IMR-90 (cell line): ENCODE data around the gene PPP1R16B. TPM values are rescaled to one million over a fixed set of nuclear protein-coding genes. Genes with fewer than 3 reads are reported as not detected.

Source experiments
- ATAC-seq: fragments of 200-7000 bp; cut with Tn5 transposase; 2 replicates; pipeline ENCODE4 v1.9.1; 2020; ENCODE audit warnings: low read depth, mild to moderate bottlenecking, moderate library complexity
- BruUV-seq: library from RNA; stranded (reverse); fragments of 400-500 nt; replicated peaks from 2 replicates; lab custom pipeline; 2021; lab: Mats Ljungman, UMichigan
- CTCF ChIA-PET: fragments of 300-600 bp; formaldehyde crosslinking; extraction: SDS; loops from one replicate; lab custom pipeline; 2021; ENCODE audit warnings: antibody characterized with exemption; lab: Yijun Ruan, JAX
- POLR2A ChIA-PET: fragments of 300-600 bp; sonication (Branson Sonifier 250); formaldehyde crosslinking; loops from one replicate; lab custom pipeline; 2022; ENCODE audit warnings: antibody characterized with exemption; ENCODE audit not compliant: unreplicated experiment; lab: Charles Lee
- DNase-seq: peaks from one replicate; pipeline ENCODE4 v3.0.0; 2013
- H2AFZ ChIP-seq: replicated peaks from 2 replicates; pipeline ENCODE3; 2013; ENCODE audit warnings: low read length, mild to moderate bottlenecking; ENCODE audit not compliant: poor library complexity
- H2AK5ac ChIP-seq: 2 replicates; pipeline ENCODE4 v1.6.1; 2013; ENCODE audit warnings: low read depth, low read length, inconsistent platforms
- H2AK9ac ChIP-seq: replicated peaks from 2 replicates; pipeline ENCODE3; 2013; ENCODE audit warnings: mild to moderate bottlenecking, low read depth, low read length, moderate library complexity; ENCODE audit not compliant: poor library complexity
- H2BK120ac ChIP-seq: 2 replicates; pipeline ENCODE4 v1.6.1; 2013; ENCODE audit warnings: low read depth, low read length, inconsistent platforms
- H2BK15ac ChIP-seq: 3 replicates; pipeline ENCODE4 v1.6.1; 2013; ENCODE audit warnings: low read depth, low read length, inconsistent platforms
- H2BK20ac ChIP-seq: 2 replicates; pipeline ENCODE4 v1.6.1; 2013; ENCODE audit warnings: low read depth, mild to moderate bottlenecking, inconsistent platforms, low read length, moderate library complexity
- H2BK5ac ChIP-seq: 2 replicates; pipeline ENCODE4 v1.6.1; 2013; ENCODE audit warnings: mild to moderate bottlenecking, low read depth, low read length, inconsistent platforms; ENCODE audit not compliant: poor library complexity, severe bottlenecking
- H3K14ac ChIP-seq: replicated peaks from 2 replicates; pipeline ENCODE4 v1.6.1; 2013; ENCODE audit warnings: low read depth, low read length, inconsistent platforms
- H3K18ac ChIP-seq: 2 replicates; pipeline ENCODE4 v1.6.1; 2013; ENCODE audit warnings: low read depth, low read length, control low read depth
- H3K23ac ChIP-seq: 2 replicates; pipeline ENCODE4 v1.6.1; 2013; ENCODE audit warnings: low read depth, low read length, inconsistent platforms
- H3K27ac ChIP-seq: 2 replicates; pipeline ENCODE4 v1.5.1; 2013; ENCODE audit warnings: mild to moderate bottlenecking, control low read depth, low read length; ENCODE audit not compliant: insufficient read depth
- H3K27me3 ChIP-seq: 2 replicates; pipeline ENCODE4 v1.6.1; 2013; ENCODE audit warnings: low read length; ENCODE audit not compliant: control insufficient read depth, insufficient read depth
- H3K36me3 ChIP-seq: 2 replicates; pipeline ENCODE4 v1.6.1; 2013; ENCODE audit warnings: low read length, mixed read lengths; ENCODE audit not compliant: control insufficient read depth, insufficient read depth
- H3K4ac ChIP-seq: 2 replicates; pipeline ENCODE4 v1.6.1; 2013; ENCODE audit warnings: low read depth, low read length, inconsistent platforms
- H3K4me1 ChIP-seq: 2 replicates; pipeline ENCODE4 v1.6.1; 2013; ENCODE audit warnings: low read length, mixed read lengths; ENCODE audit not compliant: control insufficient read depth, insufficient read depth
- H3K4me2 ChIP-seq: 2 replicates; pipeline ENCODE4 v1.6.1; 2013; ENCODE audit warnings: low read depth, mild to moderate bottlenecking, control low read depth, low read length, moderate library complexity
- H3K4me3 ChIP-seq: 2 replicates; pipeline ENCODE4 v1.5.1; 2013; ENCODE audit warnings: low read depth, mild to moderate bottlenecking, control low read depth, low read length, moderate library complexity; ENCODE audit not compliant: insufficient read depth
- H3K56ac ChIP-seq: 2 replicates; pipeline ENCODE4 v1.6.1; 2013; ENCODE audit warnings: low read length, inconsistent platforms; ENCODE audit not compliant: insufficient read depth; ENCODE audit errors: extremely low read depth
- H3K79me1 ChIP-seq, 2 experiments: 2 replicates each; pipeline ENCODE4 v1.6.1; 2013; ENCODE audit warnings: low read length in 2 of 2, inconsistent platforms in 1 of 2, low read depth in 1 of 2
- H3K9ac ChIP-seq: 2 replicates; pipeline ENCODE4 v1.6.1; 2013; ENCODE audit warnings: low read depth, low read length, control low read depth
- H3K9me1 ChIP-seq: 2 replicates; pipeline ENCODE4 v1.6.1; 2013; ENCODE audit warnings: low read length, inconsistent platforms; ENCODE audit not compliant: insufficient read depth
- H3K9me3 ChIP-seq: 2 replicates; pipeline ENCODE4 v1.6.1; 2013; ENCODE audit warnings: low read length; ENCODE audit not compliant: control insufficient read depth, insufficient read depth
- H4K20me1 ChIP-seq: 2 replicates; pipeline ENCODE4 v1.6.1; 2013; ENCODE audit warnings: low read length, inconsistent platforms; ENCODE audit not compliant: insufficient read depth
- H4K5ac ChIP-seq: 2 replicates; pipeline ENCODE4 v1.6.1; 2013; ENCODE audit warnings: mild to moderate bottlenecking, low read depth, low read length, control low read depth
- H4K8ac ChIP-seq, 2 experiments: 2 replicates each; pipeline ENCODE4 v1.6.1; 2013; ENCODE audit warnings: low read depth in 2 of 2, low read length in 2 of 2, control low read depth in 1 of 2, inconsistent platforms in 1 of 2
- H4K91ac ChIP-seq: 2 replicates; pipeline ENCODE4 v1.6.1; 2013; ENCODE audit warnings: low read depth, low read length, inconsistent platforms; ENCODE audit not compliant: insufficient read depth
- ELK1 ChIP-seq: fragments of 150-350 bp; IDR thresholded peaks from 2 replicates; pipeline ENCODE4 v1.6.1; 2016; ENCODE audit warnings: low read depth, mild to moderate bottlenecking, low read length, moderate library complexity, borderline replicate concordance
- RAD21 ChIP-seq: IDR thresholded peaks from 2 replicates; pipeline ENCODE4 v1.6.1; 2012; ENCODE audit warnings: low read length, improper control_type of control experiment
- WGBS, 2 experiments: methylation state at CpG; one replicate each; pipeline versions ENCODE4 v1.1.5 to v1.1.7; 2013; ENCODE audit warnings: missing lambda C conversion rate in 2 of 2; ENCODE audit not compliant: insufficient read length in 1 of 2; ENCODE audit errors: extremely low coverage in 2 of 2; 5-methylcytosine and 5-hydroxymethylcytosine counted together
- dilution Hi-C: fragments of 300-500 bp; cut with HindIII; formaldehyde crosslinking; loops from one replicate; pipeline ENCODE4 v1.14.3; 2018; ENCODE audit warnings: low sequenced_read_pairs; ENCODE audit not compliant: unreplicated experiment
- in situ Hi-C: fragments of 300-500 bp; cut with MboI; formaldehyde crosslinking; loops from 3 replicates; pipeline ENCODE4 v1.14.3; 2019; ENCODE audit warnings: low sequenced_read_pairs, inconsistent platforms, mixed read lengths
- intact Hi-C: fragments of 100-400 bp; cut with micrococcal nuclease; formaldehyde crosslinking; loops from 2 replicates; pipeline ENCODE4 v1.10.0; 2022
- polyA plus RNA-seq, 3 experiments: library from polyadenylated mRNA; depleted of rRNA; stranded (reverse); fragments of >200 nt; gene quantifications; 2 replicates each; pipeline ENCODE4 v1.2.3, GENCODE V29; 2012; ENCODE audit warnings: low replicate concordance in 1 of 3
- total RNA-seq: library from RNA; depleted of rRNA; stranded (reverse); fragments of >200 nt; gene quantifications from 2 replicates; pipeline ENCODE4 v1.2.3, GENCODE V29; 2012

The PPP1R16B gene
- total and polyA plus RNA-seq, 2 of the 4 experiments (the other 2 are of a cell fraction): not detected

- ChIA-PET CTCF (no interaction called here), POLR2A (no interaction called here)
- H4K8ac ChIP-seq: no peak overlapping the region
- H4K20me1 ChIP-seq: no peaks in the 10 kb centered on the region
- no peak overlapping the region for H2AFZ ChIP-seq
- H3K36me3 ChIP-seq: no peaks in the 10 kb centered on the region
- TF ChIP-seq ELK1 (no peak), RAD21 (no peak)
- intact Hi-C loops: no loop called here
- in situ Hi-C loops: no loop called here
- no peak overlapping the region for H3K23ac ChIP-seq
- no peak overlapping the region for H4K5ac ChIP-seq
- H2BK20ac ChIP-seq: no peak overlapping the region
- no peak overlapping the region for H3K56ac ChIP-seq
- no peak overlapping the region for H3K4ac ChIP-seq
- no peak overlapping the region for H4K91ac ChIP-seq
- H3K18ac ChIP-seq: no peak overlapping the region
- H2BK5ac ChIP-seq: no peak overlapping the region
- dilution Hi-C loops: no loop called here
- WGBS, 2 experiments: 0% methylated on average over 1 of the region's 12 CpGs; no CpG with 5 or more reads in 1 of the 2 experiments
- H2AK9ac ChIP-seq: no peak overlapping the region
- DNase-seq (peak; percentile 1), ATAC-seq (no peak)
- H2BK15ac ChIP-seq: no peak overlapping the region
- no peaks in the 10 kb centered on the region for H3K9me1 ChIP-seq
- no peak overlapping the region for H3K4me3 ChIP-seq
- no peak overlapping the region for H2AK5ac ChIP-seq
- no peak overlapping the region for H3K14ac ChIP-seq
- no peak overlapping the region for H2BK120ac ChIP-seq
- peaks cover 13% of the 10 kb centered on the region for H3K27me3 ChIP-seq
- H3K79me1 ChIP-seq: no peaks in the 10 kb centered on the region
- H3K9ac ChIP-seq: no peak overlapping the region
- BruUV-seq: no TSS peak
- no peaks in the 10 kb centered on the region for H3K4me1 ChIP-seq
- H3K27ac ChIP-seq: no peak overlapping the region
- no peak overlapping the region for H3K4me2 ChIP-seq
- no peaks in the 10 kb centered on the region for H3K9me3 ChIP-seq
Observed at GRCh38 chr20:38870733-38871559, 65.4 kb downstream of the PPP1R16B start.
